ENCODE data around the gene DLST. TPM values are rescaled to one million over a fixed set of nuclear protein-coding genes. Genes with fewer than 3 reads are reported as not detected.

Gene DLST
- total and polyA plus RNA-seq, 3 donors from 2014 or later: 82.0 to 98.1 (median 82.8) TPM

GRCh38 chr14:74891870-74892269 is 10.2 kb downstream of the DLST start:
- DNase-seq: no peak
- TF ChIP-seq CTCF (IDR thresholded peaks at IDR 0.05): no peak
- TF ChIP-seq POLR2A (IDR thresholded peaks at IDR 0.05): no peak
- H3K27me3 ChIP-seq: no peaks in the 10 kb centered on the region
- intact Hi-C loops (cut with DNase I; ENCODE audit: low total_unique reads): no loop called here
- peaks cover 3% of the 10 kb centered on the region for H3K4me1 ChIP-seq
- no peak overlapping the region for H3K4me3 ChIP-seq
- 92 to 95% methylated on average over 6 of the region's 6 CpGs for WGBS, 2 donors
- no peak overlapping the region for H3K27ac ChIP-seq
- no peaks in the 10 kb centered on the region for H3K9me3 ChIP-seq
- H3K36me3 ChIP-seq (ENCODE audit: low read depth, missing control alignments): no peaks in the 10 kb centered on the region

GRCh38 chr14:74892745-74893144 is 11.0 kb downstream of the DLST start:
- Histone ChIP-seq H3K27me3 (no peaks in the 10 kb centered on the region), H3K36me3 (ENCODE audit: low read depth, missing control alignments) (no peaks in the 10 kb centered on the region), H3K4me3 (no peak overlapping the region), H3K9me3 (no peaks in the 10 kb centered on the region), H3K4me1 (peaks cover 3% of the 10 kb centered on the region), H3K27ac (no peak overlapping the region)
- TF ChIP-seq CTCF (IDR thresholded peaks at IDR 0.05) (no peak), POLR2A (IDR thresholded peaks at IDR 0.05) (no peak)
- no peak for DNase-seq
- WGBS, 2 donors: 58 to 69% methylated on average over 3 to 5 of the region's 5 CpGs
- intact Hi-C loops (cut with DNase I; ENCODE audit: low total_unique reads): no loop called here

- TF ChIP-seq POLR2A (IDR thresholded peaks at IDR 0.05) (no peak), CTCF (IDR thresholded peaks at IDR 0.05) (no peak)
- Histone ChIP-seq H3K4me3 (no peak overlapping the region), H3K36me3 (ENCODE audit: low read depth, missing control alignments) (no peaks in the 10 kb centered on the region), H3K4me1 (no peaks in the 10 kb centered on the region), H3K27ac (no peak overlapping the region), H3K27me3 (no peaks in the 10 kb centered on the region), H3K9me3 (no peaks in the 10 kb centered on the region)
- no peak for DNase-seq
- 60 to 86% methylated on average over 3 to 4 of the region's 4 CpGs for WGBS, 2 donors
- intact Hi-C loops (cut with DNase I; ENCODE audit: low total_unique reads): no loop called here
Measured at GRCh38 chr14:74893614-74894091, 11.9 kb downstream of the DLST start.

GRCh38 chr14:74896400-74896799 is 14.7 kb downstream of the DLST start:
- intact Hi-C loops (cut with DNase I; ENCODE audit: low total_unique reads): no loop called here
- Histone ChIP-seq H3K36me3 (ENCODE audit: low read depth, missing control alignments) (no peaks in the 10 kb centered on the region), H3K27me3 (no peaks in the 10 kb centered on the region), H3K9me3 (no peaks in the 10 kb centered on the region), H3K4me3 (no peak overlapping the region), H3K27ac (no peak overlapping the region), H3K4me1 (no peaks in the 10 kb centered on the region)
- TF ChIP-seq CTCF (IDR thresholded peaks at IDR 0.05) (no peak), POLR2A (IDR thresholded peaks at IDR 0.05) (no peak)
- 93 to 97% methylated on average over 3 of the region's 3 CpGs for WGBS, 2 donors
- no peak for DNase-seq

GRCh38 chr14:74897642-74898041 is 15.9 kb downstream of the DLST start:
- Histone ChIP-seq H3K36me3 (ENCODE audit: low read depth, missing control alignments) (no peaks in the 10 kb centered on the region), H3K27me3 (no peaks in the 10 kb centered on the region), H3K27ac (no peak overlapping the region), H3K4me1 (no peaks in the 10 kb centered on the region), H3K4me3 (no peak overlapping the region), H3K9me3 (no peaks in the 10 kb centered on the region)
- 73 to 77% methylated on average over 4 of the region's 4 CpGs for WGBS, 2 donors
- no peak for DNase-seq
- intact Hi-C loops (cut with DNase I; ENCODE audit: low total_unique reads): no loop called here
- no peak for TF ChIP-seq CTCF (IDR thresholded peaks at IDR 0.05)
- no peak for TF ChIP-seq POLR2A (IDR thresholded peaks at IDR 0.05)
